OCI-LY1 (cell line): ENCODE data around the gene OLFM3.

ENCODE experiments used
- CTCF ChIP-seq: fragments of 200-600 bp; sonication (generic), shearing (Covaris generic); IDR thresholded peaks from 2 replicates; pipeline ENCODE4 v1.5.1; 2017; ENCODE audit warnings: mild to moderate bottlenecking, antibody characterized with exemption, low read length, moderate library complexity, mixed read lengths
- EZH2 ChIP-seq: fragments of 200-600 bp; sonication (generic), shearing (Covaris generic); IDR thresholded peaks from 2 replicates; pipeline ENCODE4 v1.8.0; 2017; ENCODE audit warnings: borderline replicate concordance, mixed run types, mild to moderate bottlenecking, antibody characterized with exemption, low read length, moderate library complexity, mixed read lengths

- TF ChIP-seq CTCF: no peak
- TF ChIP-seq EZH2: no peak
Measured at GRCh38 chr1:101915597-101915996, 81.1 kb downstream of the OLFM3 start.
